Colon (tissue), 2 donors: ENCODE results near the gene ANO4.
"Not testable (repeated sequence)": the region's sequence is repeated elsewhere in the genome, so short reads cannot be mapped to it uniquely, and the experiment has no call there.

ENCODE experiments used
- FAIRE-seq: peaks from 2 replicates; lab custom pipeline; 2012; peaks lifted over from hg19 to GRCh38; lab: Jason Lieb, UNC
- donor health status: control.
- donor health status: control.

The ANO4 gene

DNA sequence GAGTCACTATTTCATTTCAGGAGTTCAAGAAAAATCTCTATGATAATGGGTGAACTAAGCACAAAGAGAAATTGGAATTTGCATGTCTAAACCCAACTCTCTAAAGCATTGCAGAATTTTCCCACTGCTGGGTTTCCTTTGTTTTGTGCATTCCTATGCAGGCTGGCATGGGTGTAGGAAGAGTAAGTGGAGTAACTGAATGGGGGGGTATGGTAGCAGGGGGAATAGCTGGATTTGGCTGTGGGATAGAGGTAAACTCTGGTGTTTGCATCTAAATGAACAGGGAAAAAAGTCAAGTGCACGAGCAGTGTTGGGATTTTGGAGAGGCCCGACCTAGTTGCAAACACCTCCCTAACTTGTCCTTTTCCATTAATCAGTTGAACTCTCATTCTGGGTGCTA lies 159.1 kb downstream of the ANO4 start:
- FAIRE-seq = no peak

DNA sequence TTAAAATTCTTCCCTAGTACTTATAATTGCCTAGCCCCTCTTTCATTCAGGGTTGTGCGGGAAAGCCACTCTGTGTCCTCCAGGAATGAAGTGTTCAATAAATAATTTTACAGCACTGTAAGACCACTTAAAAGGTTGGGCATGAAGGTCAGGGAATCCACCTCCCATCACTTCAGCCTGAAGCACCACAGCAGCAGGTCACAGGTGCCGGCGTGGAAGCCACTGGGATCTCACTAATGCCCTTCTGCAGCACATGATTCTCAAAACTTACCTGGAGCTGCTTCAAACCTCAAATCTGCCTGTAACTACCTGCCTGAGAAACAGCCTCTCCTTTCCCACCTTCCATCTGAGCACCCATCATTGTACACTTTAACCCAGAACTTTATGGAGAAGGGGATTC lies 159.5 kb downstream of the ANO4 start:
- no peak for FAIRE-seq

DNA sequence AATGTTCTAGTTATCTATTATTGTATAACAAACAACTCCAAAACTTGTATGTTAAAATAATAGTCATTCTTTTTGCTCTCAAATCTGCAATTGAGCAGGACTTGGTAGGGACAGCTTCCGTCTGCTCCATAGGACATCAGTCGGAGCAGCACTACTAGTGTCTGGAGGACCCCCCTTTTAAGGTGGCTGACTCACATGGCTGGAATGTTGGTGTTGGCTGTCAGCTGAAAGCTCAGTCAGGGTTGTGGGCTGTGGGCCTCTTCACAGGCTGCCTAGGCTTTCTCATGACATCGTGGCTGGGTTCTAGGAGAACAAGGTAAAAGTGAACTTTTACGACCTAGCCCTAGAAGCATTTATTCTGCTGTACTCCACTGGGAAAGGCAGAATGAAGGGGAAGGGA lies 160.6 kb downstream of the ANO4 start:
- FAIRE-seq = no peak

DNA sequence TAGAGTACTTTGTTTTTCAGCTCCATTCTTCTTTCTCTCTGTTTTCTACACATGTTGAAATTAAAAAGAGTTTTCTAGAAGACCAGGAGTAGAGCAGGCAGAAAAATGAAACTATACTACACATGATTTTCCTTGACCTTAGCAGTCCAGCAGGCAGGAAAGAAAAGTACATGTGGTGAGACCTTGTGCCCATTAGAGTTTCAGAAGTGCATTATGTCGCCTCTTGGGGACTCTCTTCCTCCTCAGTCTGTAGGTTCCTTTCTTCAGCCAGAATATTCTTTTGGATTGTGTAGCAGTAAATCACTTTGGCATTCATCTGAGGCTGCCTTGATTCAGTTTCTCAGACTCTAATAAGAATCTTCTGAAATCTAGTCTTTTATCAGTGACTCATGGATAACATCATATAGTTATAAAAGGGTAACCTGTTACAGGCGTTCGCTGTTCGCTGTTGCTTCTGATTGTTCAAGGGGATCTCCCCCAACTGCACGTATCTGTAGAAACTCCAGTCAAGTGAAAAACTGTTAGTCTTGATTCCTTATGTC lies 161.8 kb downstream of the ANO4 start:
- FAIRE-seq = no peak

DNA sequence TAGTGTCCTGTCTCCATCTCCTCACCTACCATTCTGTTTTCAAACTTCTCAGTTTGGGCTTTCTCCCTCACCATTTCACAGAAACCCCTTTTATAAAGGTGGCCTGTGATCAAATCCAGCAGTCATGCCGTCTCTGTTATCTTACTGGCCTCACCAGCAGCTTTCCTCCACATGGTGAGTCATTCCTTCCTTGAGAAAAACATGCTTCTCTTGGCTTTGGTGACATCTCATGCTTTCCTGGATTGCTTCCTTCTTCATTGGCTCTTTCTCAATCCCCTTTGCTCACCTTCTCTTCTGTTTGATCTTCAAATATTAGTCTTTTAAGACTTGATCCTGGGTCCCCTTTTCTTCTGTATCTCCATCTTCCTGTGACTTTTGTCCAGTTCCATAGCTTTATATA lies 164.9 kb downstream of the ANO4 start:
- FAIRE-seq = no peak

DNA sequence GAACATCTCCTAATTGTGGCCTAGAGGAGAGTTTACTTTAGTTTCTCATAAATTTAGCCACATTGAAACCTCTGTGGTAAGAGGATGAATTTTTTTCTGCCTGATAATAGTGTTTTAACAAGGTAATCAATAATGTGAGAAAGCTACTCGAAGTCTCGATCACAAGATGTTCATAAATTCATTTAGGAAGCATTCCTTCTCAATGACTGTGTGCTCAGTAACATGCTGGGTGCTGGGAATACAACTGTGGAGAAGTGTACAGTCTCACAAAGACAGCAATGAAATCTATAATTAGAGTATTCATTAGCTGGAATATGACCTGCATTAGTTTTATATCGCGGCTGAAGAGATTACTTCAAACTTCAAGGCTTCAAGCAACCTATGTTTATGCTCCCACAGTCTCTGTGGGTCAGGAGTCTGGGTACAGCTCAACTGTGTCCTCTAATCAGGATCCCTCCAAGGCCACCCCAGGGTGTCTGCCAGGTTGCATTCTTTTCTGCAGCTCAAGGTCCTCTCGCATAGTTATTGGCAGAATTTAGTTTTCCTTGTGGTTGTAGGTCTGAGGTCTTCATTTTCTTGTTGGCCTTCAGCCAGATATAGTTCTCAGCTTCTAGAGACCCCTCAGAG lies 167.6 kb downstream of the ANO4 start:
- FAIRE-seq = no peak

DNA sequence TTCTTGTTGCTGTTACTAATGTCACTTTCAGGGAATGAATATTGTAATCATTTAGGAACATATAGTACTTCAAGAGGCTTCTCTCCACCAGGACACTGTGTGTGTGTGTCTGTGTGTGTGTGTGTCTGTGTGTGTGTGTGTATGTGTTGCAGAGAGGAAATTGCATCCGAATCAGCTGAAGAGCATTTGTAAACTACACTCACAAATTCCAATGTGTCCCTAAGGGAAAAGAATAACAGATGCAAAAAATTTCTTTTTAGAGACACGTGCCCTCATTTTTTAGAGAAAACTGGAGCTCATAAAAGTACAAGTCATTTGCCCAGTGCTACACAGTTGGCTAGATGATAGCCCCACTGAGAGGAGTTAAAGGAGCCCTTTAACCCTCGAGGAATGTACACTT lies 168.8 kb downstream of the ANO4 start:
- no peak for FAIRE-seq

DNA sequence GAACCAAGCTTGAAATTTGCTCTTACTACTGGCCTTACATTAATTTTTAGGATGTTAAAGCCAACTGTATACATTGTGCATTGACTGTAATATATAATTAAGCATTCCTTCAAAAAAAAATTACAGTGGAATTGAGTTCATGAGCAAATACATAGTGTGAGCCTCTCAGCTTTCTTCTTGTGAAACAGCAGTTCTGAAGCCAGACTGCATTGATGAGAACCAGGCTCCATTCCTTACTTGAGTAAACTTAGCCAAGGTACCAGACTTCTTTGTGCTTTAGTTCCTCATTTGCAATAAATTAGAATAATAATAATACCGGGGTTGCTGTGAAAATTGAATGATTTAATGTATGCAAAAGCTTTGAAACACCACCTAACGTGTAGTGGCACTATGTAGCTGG lies 169.5 kb downstream of the ANO4 start:
- no peak for FAIRE-seq

DNA sequence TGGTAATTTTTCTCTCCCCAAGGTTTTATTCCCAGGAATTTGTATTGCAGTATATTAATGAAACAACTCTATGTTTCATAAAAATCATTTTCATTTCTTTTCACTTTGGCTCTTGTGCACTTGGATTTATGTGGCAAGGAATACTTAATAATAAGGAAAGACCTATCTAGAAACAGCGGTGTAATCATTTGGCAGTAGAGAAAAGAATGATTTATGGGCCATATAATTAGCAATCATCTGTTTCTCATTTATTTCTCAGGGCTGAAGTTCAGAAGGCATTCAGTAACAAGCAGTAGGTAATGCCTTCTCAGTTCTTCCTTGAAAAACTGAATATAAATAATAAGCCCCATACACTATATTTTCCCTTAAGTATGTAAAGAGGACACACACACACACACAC lies 172.6 kb downstream of the ANO4 start:
- no peak for FAIRE-seq

DNA sequence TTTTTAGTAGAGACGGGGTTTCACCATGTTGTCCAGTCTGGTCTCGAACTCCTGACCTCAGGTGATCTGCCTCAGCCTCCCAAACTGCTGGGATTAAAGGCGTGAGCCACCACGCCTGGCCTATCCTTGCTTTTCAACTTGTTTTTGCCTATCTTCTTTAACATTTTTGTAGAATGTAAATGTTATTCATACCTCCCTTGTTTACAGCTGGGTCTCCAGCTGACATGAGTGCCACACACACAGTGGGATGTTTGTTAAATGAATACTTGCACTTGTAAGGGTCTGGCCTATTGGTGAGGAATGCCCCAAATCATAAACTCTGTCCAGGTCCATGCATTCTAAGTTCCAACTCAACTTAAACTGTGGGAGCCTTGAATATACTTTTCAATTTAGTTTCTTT lies 176.3 kb downstream of the ANO4 start:
- FAIRE-seq = no peak

DNA sequence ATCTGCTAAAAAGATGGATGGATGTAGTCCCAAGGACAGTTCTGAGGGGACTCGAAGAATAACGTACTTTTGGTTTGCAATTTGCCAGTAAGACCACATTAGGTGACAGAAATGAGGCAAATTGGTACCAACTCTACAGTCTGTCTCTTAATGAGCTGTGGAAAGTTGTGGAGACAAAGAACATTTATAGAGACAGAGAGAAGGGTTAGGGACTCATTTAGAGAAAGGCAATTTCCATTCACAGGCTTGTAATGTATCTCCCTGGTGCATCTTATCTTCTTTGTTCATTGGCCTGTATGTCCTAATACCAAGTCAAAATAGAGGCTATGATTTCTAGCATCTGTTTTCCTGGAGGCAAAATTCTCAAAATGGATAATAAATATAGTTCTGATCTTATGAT lies 177.5 kb downstream of the ANO4 start:
- FAIRE-seq = no peak

DNA sequence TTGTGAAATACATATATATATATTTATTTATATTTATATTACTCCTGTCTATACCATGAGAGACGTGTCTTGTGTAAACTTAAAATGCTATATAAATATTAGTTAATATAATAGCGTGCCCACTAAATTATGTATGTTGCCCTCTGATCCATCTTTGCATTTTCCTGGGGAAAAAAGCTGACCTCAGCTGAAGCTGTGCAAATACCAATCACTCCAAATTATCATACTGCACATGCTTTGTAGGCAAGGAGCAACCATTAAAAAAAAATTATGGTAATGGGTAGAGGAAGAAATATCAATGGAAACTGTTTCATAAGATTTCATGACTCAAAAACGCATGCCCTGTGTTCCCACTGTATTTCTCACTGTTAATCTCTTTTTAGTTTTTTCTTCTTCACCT lies 179.8 kb downstream of the ANO4 start:
- FAIRE-seq = no peak

DNA sequence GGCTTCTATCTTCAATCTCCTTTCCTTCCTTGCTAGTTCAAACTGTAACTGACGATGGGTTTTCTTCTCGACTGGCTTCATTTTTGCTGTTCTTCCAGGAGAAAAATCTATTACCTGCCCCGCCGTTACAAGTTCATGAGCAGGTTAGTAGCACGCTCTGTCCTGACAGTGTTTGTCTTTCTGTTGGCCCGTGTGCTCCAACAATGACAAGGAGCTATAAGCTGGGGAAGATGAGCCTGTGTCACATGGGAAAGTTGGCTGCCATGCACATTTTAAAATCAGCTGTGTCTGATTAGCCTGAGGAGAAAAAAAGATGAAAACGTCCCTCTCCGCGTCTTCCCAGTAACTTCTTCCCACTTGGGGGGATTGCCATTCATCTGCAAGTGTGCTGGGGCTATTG lies 180.2 kb downstream of the ANO4 start:
- FAIRE-seq = no peak

DNA sequence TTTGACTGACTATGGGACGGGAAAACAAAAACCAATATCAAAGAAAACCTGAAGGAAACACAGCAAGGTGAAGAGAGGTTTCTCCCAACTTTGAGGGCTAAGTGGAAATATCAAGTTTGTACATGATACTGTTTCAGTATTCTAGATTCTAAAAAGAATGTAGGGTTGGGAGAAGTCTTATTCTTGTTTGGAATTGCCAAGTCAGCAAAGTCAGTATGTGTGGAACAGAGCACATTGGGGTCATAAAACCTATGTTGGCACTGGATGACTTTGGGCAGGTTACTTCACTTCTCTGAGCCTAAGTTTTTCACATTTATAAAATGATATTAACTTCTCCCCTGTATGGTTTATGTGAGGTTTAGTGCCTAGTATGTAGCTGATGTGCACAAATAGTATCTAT lies 182.2 kb downstream of the ANO4 start:
- FAIRE-seq = no peak

DNA sequence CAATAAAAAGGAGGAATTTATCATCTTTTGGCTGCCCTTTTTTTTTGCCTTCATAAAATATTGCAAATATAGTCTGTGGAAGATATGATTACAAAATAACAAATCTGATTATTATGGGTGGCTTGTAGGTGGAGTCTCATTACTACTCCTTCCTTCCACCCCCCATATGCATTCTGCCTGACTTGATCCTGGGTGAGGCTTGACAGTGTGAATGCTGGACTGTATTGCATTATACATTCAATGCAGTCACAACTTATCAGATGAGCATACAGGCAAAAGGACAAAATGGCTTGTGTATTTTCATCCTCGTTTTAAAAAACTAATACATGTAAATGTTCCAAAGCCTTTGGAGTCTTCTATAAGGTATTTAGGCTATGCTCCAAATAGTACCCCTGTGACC lies 186.3 kb downstream of the ANO4 start:
- no peak for FAIRE-seq

DNA sequence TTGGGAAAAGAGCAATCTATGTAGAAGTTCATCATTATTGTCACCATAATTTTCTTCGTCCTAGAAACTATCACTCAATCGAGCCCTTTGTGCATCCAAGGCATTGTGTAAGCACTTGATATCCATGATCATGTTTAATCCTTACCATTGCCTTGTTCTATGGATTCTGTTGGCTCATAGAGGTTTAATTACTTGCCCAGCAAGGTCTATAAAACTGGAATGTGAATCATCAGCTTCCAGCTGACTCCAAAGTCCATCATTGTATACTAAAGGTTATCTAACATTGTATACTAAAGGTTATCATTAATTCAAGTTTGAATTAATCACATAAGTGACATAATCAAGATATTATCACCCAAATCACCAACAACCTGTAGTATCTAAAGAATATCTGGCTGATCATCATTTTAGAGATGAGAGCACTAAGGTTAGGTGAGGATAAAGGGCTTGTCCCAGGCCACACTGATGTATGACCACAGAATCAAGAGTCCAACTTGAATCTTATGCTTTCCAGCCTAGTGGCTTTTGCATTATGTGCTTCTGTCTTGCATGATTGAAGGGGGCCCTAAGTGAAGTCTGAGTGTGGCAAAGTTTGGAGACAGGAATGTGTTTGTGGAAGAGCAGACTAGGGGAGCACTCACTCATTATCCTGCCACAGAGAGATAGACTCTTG lies 188.1 kb downstream of the ANO4 start:
- FAIRE-seq = no peak

DNA sequence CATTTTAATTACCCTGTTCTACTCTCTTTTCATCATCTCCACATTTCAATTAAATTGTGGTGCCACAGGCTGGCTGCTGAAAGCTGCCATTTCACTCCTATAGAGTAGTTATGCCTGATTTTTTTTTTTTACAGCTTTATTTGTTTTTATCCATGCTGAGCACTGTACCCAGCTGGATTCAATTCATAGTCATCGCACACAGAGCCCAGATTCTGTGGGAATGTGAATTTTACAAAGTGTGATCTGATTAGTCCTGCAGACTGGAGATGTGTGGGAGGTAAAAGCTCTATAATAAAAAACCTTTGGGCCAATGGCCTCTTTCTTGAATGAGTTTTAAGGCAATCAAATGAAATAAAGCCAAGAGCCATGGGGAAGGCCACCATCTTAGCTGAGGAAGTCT lies 190.2 kb downstream of the ANO4 start:
- no peak for FAIRE-seq

DNA sequence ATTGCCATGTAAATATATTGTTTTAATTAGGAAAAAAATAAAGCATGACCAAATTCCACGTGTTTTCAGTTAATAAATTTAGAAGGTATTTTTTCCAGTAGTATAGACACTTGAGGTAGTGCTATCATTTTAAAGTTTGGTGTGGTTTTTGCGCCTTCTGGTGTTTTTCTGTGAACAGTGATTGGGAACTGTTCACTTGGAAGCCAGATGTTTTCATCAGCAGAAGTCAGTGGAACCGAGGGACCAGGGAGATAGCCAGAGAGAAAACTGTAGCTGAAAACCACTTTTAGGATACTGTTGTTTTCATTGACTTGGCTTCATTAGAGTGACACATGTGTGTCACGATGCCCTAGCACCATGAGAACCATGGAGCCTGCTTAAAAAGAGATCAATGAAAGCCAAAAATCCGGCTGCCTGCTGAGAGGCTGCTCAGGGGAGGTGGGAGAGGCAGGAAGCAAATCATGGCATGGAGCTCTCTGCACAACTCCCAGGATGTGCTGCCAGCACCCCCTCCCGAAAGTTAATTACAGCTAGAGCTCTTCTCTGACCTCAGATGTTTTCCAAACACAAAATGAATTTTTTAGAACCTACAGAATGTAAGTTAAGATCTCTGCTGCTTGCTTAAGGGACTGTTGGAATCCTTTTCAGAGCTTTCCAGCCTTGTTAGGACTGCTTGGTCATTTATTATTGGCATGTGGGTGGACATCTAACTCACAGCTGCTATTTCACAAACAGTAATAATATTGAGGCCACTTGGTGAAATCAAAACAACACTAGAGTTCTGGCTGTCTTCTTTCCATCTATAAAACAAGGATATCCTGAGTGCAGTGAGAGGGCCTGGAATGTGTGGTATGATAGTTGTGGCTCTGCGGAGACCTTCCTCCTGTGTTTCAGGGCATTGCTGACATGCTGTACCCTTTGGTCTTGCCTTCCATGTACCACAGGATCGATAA lies 192.3 kb downstream of the ANO4 start:
- no peak for FAIRE-seq

DNA sequence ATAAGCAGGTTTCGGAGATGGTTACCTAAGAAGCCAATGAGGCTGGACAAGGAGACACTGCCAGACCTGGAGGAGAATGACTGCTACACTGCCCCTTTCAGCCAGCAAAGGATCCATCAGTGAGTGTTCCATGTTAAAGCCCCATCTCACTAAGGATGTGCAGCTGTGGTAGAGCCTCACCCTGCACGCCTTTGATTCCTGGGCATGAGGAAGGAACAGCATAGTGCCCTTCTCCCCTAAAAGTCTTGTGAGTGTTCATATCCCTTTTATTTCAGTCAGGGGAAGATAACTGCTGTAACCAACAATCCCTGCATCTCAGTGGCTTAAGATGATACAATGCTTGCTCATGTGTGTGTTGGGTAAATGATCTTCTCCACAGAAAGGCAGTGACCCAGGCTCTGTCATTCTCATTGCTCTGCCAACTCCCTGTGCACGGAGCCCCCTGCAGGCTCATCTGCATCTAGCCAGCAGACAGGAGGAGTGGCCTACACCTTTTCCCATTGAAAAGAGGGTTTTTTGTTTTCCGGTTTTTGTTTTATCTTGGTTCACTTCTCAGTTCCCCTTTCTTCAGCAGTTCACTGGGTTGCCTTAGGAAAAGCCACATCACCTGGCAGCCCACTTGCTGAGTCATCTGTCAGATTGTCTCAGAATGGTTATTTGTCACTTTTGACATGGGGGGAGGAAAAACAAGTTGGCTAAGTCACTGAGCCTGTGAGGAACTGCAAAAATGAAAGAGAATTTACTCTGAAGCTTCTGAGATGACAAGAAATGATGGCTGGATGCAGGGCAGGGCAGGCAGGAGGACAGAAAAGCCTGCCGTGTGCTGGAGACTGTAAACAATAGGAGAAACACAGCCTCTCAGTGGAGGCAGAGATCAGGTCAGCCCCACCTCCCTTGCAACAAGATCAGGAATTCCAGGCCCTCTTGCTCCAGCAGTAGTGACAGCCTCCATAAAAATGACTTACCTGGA lies 193.3 kb downstream of the ANO4 start:
- no peak for FAIRE-seq

DNA sequence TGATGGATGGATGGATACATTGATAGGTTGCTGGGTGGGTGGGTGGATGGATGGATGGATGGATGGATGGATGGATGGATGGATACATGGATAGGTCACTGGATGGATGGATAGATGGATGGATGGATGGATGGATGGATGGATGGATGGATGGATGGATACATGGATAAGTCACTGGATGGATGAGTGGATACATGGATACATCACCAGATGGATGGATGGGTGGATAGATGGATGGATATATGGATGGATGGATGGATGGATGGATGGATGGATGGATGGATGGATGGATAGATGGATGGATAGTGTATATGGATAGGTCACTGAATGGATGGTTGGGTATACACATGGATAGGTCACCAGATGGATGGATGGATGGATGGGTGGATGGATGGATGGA lies 194.9 kb downstream of the ANO4 start:
- FAIRE-seq = not testable (repeated sequence)

DNA sequence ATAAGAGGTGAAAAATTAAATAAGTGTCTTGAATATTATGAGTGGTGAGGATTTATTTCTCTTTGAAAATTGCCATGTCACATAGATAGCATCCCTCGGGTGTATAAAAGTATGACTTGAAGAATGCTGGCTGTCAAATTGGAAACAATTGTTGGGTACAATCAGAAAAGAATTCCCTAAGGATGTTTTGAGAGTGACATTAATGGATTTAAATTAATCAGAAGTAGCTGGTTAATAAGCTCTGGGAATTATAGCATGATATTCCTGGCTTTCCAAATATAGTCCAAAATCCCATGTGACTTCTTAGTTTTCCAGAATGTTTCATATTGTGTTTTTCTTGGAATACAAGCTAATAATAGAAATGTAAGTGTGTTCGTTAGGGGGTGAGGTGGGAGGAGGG lies 196.5 kb downstream of the ANO4 start:
- FAIRE-seq = no peak

DNA sequence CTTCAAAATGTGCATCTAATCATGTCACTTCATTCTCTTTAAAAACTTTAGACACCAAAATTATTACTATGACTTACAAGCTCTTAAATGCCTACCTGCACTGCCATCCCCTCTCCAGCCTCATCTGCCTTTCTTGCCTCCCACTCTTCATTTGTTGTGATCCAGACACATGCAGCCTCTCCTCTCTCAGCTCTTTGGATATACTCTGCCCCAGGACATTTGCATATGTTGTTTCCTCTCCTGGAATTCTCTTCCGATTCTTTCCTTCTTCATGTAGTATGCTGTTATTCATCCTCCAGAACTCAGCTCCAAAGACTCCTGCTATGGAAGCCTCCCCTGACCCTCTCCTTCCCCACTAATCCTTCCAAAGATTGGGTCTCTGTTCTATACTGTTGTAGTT lies 197.6 kb downstream of the ANO4 start:
- no peak for FAIRE-seq
